GM21526 (cell line): ENCODE measurements around the gene CDK10.
A peak's percentile ranks its signal among the peaks of the same experiment; 100 is the strongest.
"Not testable (repeated sequence)": the region's sequence is repeated elsewhere in the genome, so short reads cannot be mapped to it uniquely, and the experiment has no call there.

Source experiments
- ATAC-seq: cut with Tn5 transposase; IDR thresholded peaks from one replicate; pipeline ENCODE4 v1.9.1; 2021; ENCODE audit warnings: moderate library complexity; ENCODE audit not compliant: unreplicated experiment, low FRiP score

The CDK10 gene

DNA sequence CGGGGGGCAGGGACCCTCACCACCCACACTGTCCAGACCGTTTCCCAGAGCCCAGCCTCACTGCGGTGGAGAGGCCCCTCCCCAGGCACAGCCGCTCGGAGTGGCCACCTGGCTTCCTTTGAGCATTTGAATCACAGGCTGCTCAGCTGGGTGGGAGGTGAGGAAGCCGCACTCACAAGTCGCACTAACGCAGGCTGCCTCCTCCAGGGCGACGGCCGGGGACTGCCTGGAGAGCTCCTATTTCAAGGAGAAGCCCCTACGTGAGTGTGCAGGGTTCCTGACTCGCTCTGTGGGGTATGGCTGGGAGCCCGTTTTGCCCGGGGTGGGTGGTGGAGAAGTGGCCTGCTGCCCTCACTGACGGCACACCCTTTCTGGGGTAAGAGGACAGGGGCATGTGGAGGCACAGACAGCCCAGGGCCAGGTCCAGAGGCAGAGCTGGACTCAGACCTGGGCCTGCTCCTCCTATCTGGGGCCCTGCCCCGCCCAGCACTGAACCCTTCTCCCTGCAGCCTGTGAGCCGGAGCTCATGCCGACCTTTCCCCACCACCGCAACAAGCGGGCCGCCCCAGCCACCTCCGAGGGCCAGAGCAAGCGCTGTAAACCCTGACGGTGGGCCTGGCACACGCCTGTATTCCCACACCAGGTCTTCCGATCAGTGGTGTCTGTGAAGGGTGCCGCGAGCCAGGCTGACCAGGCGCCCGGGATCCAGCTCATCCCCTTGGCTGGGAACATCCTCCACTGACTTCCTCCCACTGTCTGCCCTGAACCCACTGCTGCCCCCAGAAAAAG is 8.8 kb downstream of the CDK10 start:
- ATAC-seq = no peak

- ATAC-seq = no peak
Observed at GRCh38 chr16:89695875-89696669, 9.6 kb downstream of the CDK10 start.

DNA sequence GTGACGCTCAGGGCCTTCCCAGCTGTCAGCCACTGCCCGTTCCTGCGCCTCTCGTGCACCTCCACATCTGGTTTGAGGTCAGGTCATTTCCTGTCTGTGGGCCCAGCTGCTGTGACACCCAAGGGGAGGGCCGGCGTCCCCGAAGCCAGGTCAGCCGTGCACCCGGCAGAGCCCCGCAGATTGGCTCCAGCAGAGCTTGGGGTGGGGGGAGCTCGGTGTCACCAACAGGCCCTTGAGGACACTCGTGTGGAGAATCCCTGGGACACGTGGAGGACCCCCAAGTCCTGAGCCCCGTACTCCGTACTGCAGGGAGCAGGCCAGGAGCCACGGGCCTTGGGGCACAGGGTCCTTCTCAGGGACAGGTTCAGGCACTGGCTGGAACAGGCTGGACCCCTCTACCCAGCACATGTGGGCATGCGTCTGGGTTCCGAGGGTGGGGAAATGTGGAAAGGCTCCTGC is 10.2 kb downstream of the CDK10 start:
- no peak for ATAC-seq

- ATAC-seq = no peak
Observed at GRCh38 chr16:89697161-89697615, 10.7 kb downstream of the CDK10 start.

GRCh38 chr16:89697616-89698331 is 11.3 kb downstream of the CDK10 start:
- no peak for ATAC-seq

GRCh38 chr16:89698717-89699116 is 12.2 kb downstream of the CDK10 start:
- ATAC-seq = not testable (repeated sequence)

DNA sequence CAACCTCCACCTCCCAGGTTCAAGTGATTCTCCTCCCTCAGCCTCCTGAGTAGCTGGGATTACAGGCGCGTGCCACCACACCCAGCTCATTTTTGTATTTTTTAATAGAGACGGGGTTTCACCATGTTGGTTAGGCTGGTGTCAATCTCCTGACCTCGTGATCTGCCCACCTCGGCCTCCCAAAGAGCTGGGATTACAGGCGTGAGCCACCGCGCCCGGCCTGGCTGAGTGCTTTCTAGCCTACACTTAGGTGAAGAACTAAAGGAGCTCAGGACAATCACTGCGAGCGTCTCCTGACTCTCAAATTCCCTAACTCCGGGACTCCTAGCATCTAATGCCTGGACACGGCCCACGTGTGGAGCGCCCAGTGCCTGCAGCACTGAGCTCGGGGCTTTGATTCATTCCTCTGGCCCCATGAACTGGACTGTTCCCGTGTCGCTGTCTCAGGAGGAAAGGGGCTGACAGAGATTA is 13.2 kb downstream of the CDK10 start:
- not testable (repeated sequence) for ATAC-seq

- peak; percentile 42 for ATAC-seq
Observed at GRCh38 chr16:89700100-89700648, 13.7 kb downstream of the CDK10 start.

DNA sequence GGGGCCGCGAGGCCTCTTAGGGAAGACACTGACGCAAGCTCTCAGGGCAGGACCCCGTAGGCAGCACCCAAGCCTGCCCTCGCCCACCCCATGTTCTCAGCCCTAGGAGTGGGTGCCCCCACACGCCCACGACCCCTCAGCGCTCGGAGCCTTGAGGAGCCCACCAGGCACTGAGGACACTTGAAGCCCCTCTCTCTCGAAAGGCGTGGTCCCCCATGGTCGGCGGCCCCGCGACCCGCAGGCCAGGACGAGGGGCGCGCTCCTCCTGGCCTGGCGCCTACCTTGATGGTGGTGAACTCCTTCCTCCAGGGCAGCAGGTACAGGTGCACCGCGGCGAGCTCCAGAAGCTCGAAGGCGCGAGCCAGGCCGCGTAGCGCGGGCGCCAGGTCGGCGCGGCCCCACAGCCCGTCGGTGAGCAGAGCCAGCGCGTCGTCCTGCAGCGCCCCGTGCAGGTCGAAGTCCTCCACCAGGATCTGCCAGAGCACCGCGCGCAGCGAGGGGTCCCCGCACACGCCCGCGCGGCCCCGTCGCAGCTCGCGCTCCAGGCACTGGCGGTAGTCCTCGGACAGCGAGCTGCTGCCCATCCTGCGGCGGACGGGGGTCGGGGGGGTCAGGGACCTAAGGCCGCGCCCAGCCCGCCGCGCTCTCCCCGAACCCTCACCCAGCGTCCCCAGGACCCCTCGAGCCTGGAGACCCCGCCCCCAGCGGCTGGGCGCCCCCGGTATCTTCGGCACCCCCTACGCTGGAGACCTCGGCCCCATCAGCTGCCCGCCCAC is 14.3 kb downstream of the CDK10 start:
- no peak for ATAC-seq

DNA sequence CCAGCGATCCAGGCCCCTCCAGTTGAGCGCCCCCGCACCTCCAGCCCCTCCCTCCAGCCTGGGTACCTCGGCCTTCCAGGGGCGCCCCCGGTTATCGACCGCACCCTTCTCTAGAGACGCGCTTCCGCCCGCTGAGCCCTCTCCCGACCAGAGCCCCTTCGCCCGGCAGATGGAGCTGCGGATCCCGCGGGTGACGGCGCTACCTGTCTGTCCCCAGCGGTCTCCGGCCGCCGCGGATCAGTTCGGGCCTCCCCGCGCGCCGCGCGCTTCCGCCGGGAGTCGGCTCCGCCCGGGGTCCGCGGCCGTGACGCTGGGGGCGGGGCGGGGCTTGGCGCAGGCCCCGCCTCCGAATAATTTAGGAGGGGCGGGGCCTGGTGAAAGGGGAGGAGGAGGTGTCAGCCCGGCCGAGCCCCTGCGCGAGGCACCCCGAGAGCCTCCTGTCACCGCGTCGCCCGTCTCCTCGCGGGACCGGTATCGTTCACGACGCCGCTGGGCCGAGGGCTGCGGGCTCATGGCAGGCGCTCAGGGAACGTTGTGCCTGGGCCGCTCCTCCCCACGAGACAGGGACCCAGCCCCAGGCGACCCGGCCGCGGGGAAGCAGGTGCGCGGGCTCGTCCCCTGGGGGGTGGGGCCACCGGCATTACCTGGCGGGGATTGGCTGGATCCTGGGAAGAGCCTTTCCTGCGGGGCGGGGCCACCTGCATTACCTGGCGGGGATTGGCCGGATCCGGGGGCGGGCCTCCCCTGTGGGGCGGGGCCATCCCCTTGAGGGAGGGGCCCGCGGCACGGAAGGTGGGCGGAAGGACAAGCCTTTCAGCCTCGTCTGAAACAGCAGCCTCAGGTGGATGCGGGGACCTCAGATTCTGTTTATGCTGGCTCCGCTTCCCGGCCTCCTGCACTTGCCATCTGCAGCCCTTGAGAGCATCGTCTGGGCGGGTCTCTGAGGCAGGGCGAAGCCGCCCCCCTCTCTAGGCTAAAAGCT is 15.2 kb downstream of the CDK10 start, which contains the start of gene SPATA2L:
Gene SPATA2L (minus strand): TSS at position 281 of the 982 bp plus-strand sequence. CDS start 473 bp downstream, outside the sequence.
- ATAC-seq = peak; percentile 47

DNA sequence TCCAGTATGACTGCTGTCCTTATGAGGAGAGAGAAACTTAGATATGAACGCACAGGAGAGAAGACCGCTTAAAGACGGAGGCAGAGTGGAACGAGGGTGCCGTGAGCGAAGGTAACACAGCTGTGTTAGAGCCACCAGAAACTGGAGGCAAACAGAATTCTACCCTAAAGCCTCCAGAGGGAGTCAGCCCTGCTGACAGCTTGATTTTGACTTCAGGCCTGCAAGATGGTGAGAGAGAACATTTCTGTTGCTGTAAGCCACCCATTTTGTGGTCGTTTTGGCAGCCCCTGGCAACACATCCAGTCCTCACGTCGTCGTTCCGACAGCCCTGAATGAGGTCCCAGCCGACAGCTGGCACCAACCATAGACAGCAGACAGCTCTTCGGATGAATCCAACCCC is 17.8 kb downstream of the CDK10 start:
- ATAC-seq = no peak

GRCh38 chr16:89705006-89705405 is 18.5 kb downstream of the CDK10 start:
- ATAC-seq = no peak

DNA sequence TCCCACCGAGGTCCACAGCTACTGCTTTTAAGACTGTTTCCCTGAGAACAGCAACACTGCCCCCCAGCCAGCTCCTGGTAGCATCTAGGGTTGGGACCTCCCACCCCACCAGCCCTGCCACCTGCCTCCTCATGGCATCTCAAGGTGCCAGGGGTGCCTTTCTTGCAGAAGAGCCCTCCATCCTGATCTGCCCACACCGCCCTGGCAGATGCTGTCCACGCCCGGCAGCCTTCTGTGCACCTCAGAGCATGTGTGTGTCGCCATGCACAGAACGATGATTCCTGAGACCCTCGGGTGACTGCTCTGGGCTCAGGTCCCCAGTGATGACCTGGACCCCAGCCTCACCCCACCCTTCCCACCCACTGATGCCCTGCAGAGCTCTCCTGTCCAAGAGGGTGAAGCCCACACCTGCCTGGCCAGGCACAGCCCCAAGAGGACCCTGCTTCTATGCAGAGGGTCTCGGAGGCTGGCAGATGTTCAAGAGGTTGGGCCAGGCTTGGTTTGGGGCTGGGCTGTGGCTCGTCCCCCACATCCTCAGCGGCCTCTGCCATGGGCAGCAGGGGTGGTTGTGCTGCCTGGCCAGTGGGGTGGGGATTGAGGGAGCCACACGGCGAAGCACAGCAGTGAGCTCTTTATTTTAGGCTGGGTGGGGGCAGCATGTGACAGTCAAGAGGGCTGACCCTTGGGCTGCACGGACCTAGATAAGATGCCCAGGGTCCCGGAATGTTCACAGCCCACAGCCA is 20.2 kb downstream of the CDK10 start:
- no peak for ATAC-seq

GRCh38 chr16:89707695-89708094 is 21.2 kb downstream of the CDK10 start:
- no peak for ATAC-seq

GRCh38 chr16:89708481-89708931 is 22.0 kb downstream of the CDK10 start:
- ATAC-seq = no peak

DNA sequence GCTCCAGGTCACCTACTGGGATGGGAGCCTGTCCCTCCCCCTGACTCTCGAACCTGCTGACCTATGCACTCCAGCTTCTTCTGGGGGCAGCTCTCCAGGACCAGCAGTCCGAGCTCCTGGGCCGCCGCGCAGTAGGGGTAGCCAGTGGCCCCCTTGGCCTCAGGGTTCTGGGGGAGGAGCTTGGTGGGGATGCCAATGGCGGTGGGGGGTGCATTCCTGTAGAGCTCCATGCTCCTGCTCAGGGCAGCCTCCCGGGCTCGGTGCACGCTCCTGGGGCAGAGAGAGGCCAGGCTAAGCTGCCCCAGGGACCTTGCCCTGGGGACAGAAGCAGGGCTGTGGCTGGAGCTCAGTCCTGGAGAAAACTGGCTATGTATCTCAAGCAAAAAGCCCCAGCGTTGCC is 22.7 kb downstream of the CDK10 start:
- no peak for ATAC-seq

GRCh38 chr16:89709716-89710432 is 23.4 kb downstream of the CDK10 start:
- ATAC-seq = no peak
